ENCODE results near the gene CCDC86. TPM values are rescaled to one million over a fixed set of nuclear protein-coding genes. Genes with fewer than 3 reads are reported as not detected.

The CCDC86 gene
- polyA plus RNA-seq, 4 donors = 19.4 to 24.3 (median 20.8) TPM

DNA sequence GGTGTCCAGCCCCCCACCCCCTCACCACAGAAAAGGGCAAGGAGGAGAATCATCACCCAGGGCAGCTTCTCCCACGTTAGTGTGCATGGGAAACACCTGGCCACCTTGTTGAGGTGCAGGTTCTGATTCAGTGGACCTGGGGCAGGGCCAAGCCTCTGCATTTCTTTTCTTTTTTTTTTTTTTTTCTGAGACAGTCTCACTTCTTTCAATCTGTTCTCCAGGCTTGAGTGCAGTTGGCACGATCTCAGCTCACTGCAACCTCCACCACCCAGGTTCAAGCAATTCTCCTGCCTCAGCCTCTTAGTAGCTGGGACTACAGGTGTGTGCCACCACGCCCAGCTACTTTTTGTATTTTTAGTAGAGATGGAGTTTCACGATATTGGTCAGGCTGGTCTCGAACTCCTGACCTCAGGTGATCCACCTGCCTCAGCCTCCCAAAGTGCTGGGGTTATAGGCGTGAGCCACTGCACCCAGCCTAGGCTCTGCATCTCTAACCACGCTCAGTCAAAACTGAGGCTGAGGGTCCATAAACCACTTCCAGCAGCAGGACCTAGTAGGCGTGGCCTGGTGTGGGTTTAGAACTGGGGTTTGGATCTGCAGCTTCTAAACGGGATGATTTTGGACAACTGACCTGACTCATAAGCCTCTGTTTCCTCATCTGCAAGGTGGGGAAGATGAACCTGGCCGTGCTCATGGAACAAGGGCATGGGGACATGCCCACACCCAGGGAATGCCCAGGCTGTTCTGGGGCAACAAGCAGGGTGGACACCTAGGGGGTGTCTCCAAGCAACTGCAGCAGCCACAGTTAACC is 26.2 kb downstream of the CCDC86 start:
- DNase-seq (ENCODE audit: low read depth in 4 of 4, low spot score in 3 of 4) = no peak

DNA sequence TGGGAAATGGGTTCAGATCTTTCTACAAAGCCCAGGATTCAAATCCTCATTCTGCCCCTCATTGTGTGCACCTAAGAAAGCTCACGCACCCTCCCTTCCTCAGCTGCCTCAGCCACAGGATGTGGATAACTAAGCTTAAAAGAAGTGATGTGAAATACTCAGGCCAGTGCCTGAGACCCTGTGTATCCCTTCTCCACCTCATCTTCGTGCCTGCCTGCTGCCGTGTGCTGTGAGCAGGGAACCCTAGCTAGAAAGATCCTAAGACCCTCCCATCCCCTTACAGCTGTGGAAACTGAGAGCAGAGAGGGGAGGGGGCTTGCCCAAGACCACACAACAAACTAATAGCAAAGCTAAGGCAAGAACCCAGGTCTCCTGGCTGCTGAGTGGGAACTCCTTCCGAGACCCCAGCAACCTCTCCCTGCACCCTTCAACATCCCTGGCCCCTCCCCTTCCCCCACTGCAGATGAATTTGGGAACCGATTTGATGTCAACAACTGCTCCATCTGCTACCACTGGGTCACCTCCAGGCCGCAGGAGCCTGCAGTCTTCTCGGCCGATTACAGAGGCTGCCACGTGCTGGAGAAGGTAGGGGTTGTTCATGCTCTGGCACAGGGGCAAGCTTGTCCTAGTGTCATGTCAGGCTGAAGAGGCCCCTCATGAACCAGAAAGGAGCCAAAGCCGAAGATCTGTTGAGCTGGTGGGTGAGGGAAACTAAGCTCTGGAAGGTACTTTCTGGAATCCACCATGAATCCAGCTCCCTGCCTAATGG is 27.0 kb downstream of the CCDC86 start:
- DNase-seq (ENCODE audit: low read depth in 4 of 4, low spot score in 3 of 4) = no peak

DNA sequence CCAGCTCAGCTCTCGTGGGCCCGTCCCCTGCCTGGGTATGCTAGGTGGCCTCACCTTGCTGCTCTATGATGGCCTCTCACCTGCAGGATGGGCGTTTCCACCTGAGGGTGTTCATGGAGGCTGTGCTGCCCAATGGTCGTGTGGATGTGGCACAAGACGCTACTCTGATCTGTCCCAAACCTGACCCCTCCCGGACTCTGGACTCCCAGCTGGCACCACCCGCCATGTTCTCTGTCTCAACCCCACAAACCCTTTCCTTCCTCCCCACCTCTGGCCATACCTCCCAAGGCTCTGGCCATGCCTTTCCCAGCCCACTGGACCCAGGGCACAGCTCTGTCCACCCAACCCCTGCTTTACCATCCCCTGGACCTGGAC is 27.5 kb downstream of the CCDC86 start:
- no peak for DNase-seq (ENCODE audit: low read depth in 4 of 4, low spot score in 3 of 4)

DNA sequence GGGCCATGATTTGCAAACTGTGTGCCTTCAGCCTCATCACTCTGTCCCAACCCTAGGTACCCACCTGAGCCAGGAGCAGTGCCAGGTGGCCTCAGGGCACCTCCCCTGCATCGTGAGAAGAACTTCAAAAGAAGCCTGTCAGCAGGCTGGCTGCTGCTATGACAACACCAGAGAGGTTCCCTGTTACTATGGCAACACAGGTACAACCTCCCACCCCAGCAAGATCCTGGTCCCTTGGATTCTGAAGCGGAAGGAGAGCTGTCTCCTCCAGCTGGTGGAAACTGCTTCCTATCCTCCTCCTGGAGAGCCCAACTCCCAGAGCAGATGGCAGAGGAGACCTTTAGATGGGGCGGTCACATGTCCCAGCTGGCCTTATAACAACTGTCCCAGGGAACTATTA is 28.4 kb downstream of the CCDC86 start:
- no peak for DNase-seq (ENCODE audit: low read depth in 4 of 4, low spot score in 3 of 4)

DNA sequence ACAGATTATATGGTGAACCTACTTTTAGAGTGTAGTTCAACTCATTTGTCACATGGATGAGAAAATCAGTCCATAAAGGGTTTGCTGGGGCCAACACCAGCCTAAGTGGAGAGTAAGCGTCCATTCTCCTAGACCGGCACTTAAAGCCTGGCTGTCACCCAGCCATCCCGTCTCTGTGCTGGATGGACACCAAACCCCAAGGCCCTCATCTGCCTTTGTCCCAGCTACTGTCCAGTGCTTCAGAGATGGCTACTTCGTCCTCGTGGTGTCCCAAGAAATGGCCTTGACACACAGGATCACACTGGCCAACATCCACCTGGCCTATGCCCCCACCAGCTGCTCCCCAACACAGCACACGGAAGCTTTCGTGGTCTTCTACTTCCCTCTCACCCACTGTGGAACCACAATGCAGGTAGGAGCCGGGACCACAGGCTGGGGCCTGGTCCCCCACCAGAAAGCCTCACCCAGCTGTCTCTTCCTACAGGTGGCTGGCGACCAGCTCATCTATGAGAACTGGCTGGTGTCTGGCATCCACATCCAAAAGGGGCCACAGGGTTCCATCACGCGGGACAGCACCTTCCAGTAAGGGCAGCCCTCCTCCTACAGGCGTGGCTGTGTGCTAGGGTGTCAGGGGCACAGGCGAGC is 28.9 kb downstream of the CCDC86 start:
- no peak for DNase-seq (ENCODE audit: low read depth in 4 of 4, low spot score in 3 of 4)

DNA sequence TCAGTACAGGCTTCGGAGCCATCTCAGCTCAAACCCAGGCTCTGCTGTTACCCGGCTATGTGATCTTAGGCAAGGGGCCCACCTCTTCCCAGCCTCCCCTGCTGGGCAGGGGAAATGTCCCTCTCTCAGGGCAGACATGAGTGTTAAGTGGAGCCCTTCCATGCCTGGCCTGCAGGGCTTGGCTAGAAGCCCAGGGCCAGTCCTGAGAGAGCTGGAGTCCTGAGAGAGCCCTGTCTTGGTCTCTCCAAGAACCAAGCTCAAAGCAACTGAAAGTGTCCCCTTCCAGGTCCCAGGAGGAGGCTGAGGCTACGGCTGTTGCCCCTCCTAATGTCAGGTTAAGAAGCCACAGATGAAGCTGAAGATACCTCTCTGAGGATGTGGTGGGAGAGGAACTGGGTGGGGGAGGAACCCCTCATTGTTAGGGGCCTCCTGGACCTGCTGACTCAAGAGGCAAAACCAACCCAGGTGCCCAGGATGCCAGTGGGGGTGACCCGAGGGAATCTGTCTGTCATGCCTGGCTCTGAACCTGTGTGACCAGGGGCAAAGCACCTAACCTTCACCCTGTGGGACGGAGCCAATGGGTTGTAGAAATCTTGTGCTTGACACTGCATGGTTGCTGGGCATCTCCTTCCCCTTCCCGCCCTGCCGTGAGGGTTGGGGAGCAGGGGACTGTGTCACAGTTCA is 29.6 kb downstream of the CCDC86 start:
- no peak for DNase-seq (ENCODE audit: low read depth in 4 of 4, low spot score in 3 of 4)

DNA sequence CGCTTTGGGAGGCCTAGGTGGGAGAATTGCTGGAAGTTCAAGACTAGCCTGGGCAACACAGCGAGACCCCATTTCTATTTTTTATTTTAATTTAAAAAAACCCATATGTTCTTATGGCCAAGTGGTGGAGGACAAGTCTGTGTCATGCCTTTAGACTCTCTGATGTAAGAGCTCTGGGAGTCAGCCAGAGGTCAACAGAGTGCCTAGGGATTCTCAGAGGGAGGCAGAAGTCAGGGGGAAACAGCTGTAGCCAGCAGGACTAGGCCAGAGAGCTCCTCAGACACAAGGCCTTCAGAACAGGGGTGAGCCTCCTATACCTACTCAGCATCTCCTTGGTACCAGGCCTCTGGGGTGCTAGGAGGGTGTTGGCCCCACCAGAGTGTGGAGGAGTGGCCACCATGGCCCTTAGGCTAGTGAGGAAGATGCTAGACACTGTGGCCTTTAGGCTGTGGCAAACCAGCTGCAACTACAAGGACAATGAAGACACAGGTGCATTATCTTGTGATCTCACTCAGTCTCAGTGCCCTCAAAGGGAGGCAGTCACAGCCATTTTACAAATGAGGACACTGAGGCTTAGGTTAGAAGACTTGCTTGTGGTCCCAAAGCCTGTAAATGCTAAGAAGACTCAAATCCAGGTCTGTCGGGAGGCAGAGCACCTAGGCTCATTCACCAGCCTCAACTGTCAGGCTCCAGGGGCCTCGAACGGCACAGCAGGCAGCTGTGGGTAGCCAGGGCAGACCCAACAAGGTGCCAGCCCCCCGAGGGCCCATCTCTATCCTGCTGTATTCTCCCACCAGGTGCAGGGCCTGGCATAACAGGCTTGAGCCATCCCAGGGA is 30.4 kb downstream of the CCDC86 start:
- DNase-seq (ENCODE audit: low read depth in 4 of 4, low spot score in 3 of 4) = no peak

DNA sequence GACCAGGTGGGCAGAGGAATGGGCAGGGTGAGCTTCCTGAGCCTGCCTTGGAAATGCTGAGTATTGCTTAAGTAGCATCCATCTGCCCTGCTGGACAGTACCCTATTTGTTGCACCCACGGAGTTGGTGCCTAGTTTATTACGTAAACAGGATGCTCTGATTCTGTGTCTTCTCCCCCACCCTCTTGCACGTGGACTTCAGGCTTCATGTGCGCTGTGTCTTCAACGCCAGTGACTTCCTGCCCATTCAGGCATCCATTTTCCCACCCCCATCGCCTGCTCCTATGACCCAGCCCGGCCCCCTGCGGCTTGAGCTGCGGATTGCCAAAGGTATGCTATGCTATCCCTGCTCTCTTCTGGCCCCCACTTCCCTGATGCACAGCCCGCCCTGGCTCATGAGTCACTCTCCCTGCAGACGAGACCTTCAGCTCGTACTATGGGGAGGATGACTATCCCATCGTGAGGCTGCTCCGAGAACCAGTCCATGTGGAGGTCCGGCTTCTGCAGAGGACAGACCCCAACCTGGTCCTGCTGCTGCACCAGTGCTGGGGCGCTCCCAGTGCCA is 31.1 kb downstream of the CCDC86 start:
- no peak for DNase-seq (ENCODE audit: low read depth in 4 of 4, low spot score in 3 of 4)

DNA sequence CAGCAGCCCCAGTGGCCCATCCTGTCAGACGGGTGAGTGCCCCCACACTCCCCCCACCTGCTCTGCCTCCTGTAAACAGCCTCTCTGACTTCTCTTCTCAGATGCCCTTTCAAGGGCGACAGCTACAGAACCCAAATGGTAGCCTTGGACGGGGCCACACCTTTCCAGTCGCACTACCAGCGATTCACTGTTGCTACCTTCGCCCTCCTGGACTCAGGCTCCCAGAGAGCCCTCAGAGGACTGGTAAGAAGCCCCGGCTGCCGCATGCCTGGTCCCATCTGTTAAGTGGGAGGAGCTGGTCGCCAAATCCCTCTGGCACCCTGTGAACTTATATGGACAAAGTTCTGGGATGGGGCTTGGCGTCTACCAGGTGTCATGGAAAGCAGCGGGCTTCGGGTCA is 31.6 kb downstream of the CCDC86 start:
- no peak for DNase-seq (ENCODE audit: low read depth in 4 of 4, low spot score in 3 of 4)

DNA sequence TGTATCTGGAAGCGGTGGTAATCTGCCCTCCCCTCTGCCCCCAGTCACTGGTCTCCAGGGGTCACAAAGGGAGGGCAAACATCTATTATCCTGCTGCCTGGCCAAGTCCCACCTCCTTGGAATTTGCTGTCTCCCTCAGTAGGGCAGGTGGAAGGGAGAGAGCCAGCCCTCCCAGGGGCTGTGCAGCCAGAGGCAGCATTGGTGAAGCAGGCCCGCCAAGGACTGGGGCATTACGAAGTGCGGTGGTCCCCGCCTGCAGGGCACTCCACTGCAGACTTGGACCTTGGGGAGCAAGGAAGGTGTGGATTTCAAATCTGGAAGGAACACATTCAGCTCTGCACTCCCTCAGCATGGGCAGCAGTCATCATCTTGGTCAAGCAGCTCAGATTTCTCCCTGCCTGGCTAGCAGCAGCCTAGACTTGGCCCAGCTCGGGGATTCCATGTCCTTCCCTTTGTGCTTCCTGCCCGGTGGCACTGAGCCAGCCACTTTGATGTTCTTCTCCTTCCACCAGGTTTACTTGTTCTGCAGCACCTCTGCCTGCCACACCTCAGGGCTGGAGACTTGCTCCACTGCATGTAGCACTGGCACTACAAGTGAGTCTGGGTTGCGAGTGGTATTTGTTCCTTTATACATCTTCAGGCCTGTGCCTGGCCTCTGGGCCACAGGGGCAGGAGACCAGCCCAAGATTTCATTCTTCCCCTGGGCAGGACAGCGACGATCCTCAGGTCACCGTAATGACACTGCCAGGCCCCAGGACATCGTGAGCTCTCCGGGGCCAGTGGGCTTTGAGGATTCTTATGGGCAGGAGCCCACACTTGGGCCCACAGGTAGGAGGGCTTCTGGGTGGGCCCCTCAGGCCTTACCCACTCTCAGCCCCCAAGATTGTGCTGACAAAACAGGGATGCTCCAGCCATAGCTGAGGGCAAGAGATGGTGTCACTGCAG is 32.8 kb downstream of the CCDC86 start:
- no peak for DNase-seq (ENCODE audit: low read depth in 4 of 4, low spot score in 3 of 4)

DNA sequence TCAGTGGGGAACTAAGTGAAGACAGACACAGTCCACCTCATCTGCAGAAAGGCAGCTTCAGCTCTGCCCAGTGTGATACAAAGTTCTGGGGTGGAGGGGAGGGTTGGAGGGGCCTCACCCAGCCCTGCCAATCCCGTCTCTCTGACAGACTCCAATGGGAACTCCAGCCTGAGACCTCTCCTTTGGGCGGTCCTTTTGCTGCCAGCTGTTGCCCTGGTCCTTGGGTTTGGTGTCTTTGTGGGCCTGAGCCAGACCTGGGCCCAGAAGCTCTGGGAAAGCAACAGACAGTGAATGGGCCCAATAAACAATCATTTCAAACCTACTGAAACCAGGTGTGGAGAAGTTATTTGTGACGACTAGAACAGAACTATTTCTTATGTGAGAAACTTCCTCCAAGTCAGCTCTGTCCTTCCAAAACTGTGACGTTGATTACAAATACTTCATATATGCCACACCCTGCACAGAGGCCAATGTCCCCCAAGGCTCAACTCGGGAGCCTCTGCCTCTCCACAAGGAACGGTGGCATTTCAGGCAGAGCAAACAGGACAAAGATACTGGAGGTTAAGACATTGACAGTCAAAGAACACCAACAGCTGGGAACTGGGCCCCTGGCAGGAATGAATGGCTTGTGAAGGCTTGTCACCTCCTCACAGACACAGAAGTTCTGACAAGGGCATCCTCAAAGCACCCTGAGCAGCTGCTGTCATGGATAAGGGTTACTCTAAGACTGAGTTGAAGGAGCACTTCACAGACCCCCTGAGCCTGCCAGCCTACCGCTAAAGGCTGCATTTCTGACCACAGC is 33.7 kb downstream of the CCDC86 start:
- no peak for DNase-seq (ENCODE audit: low read depth in 4 of 4, low spot score in 3 of 4)

DNA sequence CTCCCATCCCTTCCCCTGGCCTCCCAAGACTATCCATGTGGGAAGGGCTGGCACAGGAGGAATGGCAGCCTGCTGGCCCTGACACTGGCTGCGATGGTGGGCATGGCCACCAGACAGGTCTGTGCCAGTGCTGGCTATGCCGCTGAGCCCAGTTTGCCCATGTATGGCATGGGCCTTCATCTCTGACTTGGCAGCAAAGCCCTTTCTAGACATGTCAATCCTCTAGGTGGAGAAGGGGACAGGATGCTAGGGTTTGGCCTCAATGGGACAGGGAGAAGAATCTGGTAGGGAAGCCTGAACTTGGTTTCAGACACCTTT is 34.2 kb downstream of the CCDC86 start:
- no peak for DNase-seq (ENCODE audit: low read depth in 4 of 4, low spot score in 3 of 4)

DNA sequence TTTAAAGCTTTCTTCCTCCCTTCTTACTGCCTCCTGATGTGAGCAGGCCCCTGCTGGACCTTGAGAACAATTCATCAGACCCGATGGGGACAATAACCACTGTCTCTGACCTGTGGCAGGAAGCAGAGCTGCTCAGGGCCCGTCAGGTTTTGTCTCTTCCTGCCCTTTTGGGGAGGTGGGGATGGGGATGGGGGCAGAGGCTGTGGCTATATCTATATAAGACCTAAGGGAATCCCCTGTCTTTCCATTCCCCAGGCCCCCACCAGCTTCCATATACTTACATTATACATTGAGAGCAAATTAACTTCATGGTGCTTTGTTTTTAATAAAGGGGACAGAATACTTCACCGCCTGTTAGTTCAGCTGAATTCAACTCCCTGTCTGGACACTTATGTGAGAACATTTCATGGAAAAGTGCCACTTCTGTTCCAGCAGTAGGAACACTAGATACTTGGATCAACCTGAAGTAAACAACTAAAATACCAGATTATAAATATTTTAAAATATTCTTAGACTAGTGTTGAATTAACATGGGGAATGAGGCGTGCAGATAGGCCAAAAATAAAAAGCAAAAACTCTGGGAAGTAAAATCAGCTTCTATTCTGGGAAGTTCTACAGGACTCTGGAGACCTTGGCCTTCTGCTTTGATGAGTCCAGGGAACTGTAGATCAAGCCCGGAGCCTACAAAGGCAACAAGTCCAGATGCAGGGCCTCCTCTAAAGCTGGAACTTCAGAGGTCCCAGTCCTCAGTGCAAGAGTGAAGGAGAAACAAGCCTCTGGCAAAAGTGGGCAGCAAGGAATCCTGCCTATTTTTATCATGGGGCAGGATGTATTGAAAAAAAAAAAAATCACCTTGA is 36.6 kb downstream of the CCDC86 start:
- no peak for DNase-seq (ENCODE audit: low read depth in 4 of 4, low spot score in 3 of 4)

DNA sequence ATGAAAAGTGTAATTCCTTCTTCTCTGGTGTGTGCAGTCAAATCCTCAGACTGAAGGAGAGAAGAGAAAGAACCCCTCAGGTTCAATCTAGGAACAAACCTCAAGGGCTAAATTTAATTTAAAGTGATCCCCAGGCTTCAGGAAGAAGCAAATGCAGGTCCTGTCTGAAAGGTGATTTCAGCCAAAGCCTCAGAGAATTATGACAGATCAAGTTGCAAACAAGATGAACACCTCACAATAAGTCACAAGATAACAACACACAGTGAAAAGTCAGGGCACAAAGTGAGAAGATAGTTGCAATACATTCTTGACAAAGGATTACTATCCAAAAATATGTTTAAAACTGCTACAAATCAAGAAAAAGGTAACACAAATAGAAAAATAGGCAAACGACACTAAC is 37.2 kb downstream of the CCDC86 start:
- DNase-seq (ENCODE audit: low read depth in 4 of 4, low spot score in 3 of 4) = no peak

DNA sequence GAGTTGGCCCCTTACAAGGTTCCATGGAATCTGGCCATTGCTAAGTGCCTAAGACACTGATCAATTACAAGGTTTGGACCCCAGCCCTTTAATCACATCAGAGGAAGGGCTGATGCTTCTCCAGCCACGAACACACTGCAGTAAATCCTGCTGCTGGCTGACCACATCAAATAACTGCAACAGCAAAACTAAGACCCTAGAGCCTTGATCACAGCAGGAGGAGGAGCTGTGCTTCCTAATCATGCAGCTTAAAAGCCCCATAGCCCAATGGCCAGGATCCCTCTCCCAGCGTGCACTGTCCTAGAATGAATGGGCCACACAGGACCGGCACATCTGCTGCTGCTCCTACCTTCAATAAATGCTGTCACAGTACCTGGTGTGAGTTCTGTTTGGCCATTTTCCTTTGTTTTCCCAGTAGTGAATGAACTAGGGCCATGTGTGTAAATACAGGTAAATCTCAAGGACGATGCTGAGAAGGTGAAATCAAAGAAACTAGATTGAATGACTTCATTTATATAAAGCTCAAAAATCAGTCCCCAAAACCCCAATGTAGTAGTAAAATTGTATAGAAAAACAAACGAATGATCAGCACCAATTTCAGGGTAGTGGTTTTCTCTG is 38.2 kb downstream of the CCDC86 start:
- no peak for DNase-seq (ENCODE audit: low read depth in 4 of 4, low spot score in 3 of 4)

DNA sequence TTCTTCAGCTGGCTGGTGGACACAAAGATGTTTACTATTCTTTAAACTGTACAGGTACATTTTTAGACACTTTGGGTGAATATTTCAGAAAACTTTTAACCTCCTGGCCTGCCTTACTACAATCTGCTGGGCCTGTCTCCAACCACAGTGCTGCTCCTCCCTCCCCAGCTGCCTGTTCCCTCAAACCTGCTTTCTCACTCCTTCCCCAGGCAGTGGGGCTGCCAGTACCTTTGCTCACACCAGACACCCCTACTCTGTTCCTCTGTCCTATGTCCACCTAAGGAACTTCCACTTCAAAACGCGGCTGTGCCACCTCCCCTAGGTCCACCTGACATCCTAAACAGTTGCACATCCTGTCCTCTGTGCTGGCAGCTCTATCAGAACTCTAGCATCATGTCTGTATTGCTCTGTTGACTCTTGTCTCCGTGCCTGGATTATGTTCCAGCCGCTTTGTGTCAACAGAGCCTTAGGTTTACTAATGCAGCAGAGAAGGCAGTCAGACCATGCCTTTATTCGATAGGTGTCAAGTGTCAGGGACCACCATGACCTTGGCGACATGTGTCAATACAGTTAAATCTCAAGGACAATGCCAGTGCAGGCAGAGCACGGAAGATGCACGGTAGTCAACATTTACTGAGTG is 38.9 kb downstream of the CCDC86 start:
- no peak for DNase-seq (ENCODE audit: low read depth in 4 of 4, low spot score in 3 of 4)
